NCI-H69 (cell line): ENCODE results near the gene NIM1K.
"Not testable (repeated sequence)": the region's sequence is repeated elsewhere in the genome, so short reads cannot be mapped to it uniquely, and the experiment has no call there.

ENCODE experiments used
- DNase-seq: peaks from one replicate; lab custom pipeline; 2025; lab: John Stamatoyannopoulos, UW

The NIM1K gene

DNA sequence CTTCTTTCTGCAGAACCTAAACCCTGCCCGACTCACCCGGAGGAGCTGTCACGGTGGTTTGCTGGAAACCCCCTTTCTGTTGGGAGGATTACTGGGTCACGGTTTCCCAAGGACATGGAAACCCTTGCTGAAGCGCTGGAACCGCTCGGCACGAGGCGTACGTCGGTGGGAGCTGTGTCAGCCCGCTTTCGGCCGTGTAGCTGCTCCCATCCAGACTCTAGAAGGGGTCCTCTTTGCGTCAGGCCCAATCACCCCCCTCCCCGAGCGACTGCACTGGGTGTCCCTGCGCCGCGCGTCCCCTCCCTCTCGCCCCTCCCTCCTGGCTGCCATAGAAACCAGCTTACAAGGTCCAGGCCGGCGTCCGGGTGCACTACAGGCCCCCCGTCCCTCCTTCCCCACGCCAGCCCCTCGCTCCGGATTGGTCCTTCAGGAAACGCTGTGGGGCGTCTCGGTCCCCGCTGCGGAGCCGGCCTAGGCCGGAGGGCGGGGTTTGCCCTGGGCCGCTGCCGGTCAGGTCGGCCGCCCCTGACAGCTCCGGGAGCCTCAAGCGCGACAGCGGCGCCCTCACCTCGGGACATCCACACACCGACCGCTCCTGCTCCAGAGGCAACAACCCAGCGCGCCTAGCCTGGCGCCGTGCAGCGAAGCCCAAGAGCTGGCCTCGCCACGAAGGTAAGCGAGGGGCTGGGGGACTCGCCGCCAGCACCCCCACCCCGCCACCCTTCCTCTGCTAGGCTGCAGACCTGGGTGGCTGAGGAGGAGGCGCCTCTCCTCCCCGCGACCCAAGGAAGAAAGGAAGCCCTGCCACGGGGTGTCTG is at the start of gene NIM1K:
Gene NIM1K, plus strand, starts transcription at position 486 of the 818 bp plus-strand sequence. CDS start 53,551 bp downstream, outside the sequence.
- DNase-seq, result peak; percentile 91

DNA sequence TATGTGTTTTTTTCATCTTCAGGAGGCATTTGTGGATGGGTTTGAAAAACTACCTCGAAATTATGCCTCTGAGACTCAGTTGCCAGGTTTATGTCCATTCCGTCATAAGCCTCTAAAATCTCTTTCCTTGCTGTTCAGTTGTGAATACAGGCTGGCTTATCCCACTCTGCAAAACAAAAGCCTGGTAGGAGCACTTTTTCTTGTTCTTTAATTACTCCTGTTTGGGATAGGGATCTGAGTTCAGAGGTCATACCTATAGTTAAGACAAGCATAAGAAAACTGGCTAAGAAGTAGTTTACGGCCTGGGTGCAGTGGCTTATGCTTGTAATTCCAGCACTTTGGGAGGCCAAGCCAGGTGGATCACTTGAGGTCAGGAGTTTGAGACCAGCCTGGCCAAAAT is 47.0 kb upstream of the NIM1K start:
- DNase-seq, result no peak

DNA sequence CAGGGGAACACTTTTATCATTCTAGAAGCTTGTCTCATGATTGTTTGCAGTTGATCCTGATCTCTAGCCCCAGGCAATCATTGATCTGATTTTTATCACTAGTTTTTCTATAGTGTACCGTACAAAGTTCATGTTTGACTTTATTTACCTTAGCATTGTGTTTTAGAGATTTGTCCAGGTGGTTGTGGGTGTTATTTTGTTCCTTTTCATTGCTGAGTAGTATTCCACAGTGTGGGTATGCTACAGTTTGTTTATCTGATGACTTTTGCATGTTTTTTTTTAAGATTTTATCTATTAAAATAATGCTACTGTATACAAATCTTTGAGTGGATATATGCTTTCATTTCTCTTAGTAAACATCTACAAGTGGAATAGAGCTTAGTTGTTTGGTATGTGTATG is 45.1 kb upstream of the NIM1K start:
- DNase-seq, result no peak

DNA sequence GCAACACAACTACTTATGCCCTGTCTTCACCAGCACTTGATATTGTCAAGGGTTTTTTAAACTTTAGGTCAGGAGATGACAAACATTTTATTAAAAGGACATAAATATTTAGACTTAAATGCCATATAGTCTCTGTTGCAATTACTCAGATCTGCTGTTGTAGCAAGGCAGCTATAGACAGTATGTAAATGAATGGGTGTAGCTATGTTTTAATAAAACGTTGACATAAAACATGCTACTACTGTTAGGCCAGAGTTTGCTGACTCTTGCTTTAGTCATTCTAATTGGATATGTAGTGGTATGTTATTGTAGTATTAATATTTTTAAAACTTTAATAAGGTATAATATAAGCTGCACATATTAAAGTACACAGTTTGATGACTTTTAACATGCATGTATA is 43.6 kb upstream of the NIM1K start:
- no peak for DNase-seq

DNA sequence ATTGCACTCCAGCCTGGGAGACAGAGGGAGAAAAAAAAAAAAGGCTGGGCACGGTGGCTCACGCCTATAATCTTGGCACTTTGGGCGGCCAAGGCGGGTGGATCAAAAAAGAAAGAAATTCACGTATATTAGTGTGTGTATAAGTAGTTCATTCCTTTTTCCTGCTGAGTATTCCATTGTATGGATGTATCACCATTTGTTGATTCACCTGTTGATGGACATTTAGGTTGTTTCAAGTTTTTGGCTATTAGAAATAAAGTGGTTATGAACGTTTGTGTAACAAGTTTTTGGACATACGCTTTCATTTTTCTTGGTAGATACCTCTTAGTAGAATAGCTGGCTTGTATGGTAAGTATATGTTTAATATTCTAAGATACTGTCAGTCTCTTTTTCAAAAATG is 42.8 kb upstream of the NIM1K start:
- DNase-seq, result no peak

DNA sequence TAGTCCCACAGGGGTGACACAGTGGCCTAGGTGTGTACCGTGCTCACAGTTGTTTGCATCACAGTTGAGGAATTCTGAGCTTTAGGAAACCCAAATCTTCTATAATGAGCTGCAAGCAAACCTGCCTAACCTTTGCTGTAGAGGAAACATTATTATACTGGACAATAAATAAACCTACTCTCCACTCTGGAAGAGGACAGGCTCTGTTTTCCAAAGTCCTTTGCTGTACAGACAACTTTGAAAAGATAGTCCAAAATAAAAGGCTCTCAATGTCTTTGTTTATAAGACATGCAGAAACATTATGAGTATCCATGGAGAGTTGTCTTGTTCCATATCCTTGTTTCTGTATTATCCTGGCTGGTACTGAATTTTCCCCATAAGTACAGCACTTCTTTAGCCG is 42.0 kb upstream of the NIM1K start:
- no peak for DNase-seq

DNA sequence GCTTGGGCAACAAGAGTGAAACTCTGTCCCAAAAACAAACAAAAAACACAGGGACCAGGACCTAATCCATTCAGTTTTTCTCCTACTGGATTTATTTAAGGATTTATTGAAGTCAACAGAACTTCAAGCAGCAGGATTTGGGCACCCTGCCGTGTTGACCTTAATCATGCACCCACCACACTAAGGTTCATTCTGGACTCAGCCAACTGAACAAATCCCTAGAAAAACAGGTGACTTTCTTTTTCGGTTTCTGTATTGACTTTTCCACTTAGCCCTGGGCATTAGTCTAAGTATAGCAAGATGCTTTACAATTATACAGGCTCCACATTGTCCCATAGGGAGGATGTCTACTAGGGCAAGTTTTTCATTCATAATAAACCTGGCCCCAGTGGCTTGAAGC is 41.3 kb upstream of the NIM1K start:
- DNase-seq, result no peak

DNA sequence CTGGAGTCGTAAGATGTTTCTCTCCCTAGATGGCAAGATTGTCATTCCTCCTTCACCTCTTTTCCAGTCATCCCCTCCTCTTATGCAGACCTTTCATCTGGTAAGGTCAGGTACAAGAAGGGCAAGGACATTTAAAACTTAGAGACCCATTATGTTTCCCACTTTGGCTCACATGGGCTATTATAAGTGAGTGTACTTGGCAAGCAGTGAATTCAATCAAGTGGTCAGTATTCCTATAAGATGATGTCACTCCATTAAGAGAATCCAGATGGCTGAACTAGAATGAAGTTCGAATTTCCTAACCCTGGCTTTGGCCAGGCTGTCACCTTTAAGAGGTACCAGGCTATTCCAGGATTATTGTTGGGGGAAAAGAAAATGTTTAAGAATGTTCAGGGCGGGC is 39.1 kb upstream of the NIM1K start:
- DNase-seq, result no peak

DNA sequence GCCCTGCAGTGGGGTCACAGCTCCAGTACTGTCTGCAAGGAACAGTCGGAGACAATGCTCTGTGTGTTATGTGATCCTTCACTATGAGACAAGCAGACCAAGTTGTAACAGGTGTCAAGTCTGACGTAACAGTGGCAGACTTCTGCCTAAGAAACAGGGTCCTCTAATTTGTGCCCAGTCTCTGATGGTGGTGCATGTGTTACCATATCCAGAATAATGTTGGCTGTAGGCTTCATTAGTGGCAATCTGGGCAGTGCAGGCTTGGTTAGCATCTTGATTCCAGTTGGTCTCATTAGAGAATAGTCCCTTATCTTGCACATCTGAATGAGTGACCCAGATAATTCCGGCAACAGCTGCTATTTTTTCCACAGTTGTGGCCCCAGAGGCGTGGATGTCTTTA is 37.6 kb upstream of the NIM1K start:
- no peak for DNase-seq

DNA sequence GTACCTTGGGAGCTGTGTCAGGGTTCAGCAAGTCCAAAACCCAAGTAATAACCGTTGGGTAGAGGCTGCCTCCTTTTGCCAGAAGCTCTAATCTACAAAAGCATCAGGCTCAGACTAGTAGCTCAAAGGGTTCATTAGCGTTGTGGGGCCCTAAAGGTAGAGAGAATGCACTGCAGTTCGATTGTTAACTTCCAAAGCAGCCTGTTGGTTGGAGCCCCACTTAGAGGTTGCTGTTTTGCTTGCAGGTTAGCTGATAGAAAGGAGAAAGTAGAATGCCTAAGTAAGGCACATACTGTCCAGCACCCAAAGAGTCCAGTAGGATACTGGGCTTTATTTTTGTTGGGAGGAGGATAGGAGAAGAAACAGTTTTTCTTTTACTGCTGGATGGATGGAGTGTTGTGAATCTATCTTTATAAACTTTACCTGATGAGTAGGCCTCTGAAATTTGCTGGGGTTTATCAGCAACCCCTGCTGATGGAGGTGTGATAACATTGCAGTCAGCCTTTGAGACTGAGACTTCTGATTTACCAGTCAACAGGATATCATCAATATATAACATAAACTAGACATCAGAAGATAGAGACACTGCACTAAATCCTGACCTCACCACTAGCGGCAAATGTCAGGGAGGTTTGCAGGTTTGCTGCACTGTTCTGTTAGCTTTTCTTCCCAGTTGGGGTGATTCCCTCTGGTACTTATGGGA is 36.5 kb upstream of the NIM1K start:
- DNase-seq, result no peak

DNA sequence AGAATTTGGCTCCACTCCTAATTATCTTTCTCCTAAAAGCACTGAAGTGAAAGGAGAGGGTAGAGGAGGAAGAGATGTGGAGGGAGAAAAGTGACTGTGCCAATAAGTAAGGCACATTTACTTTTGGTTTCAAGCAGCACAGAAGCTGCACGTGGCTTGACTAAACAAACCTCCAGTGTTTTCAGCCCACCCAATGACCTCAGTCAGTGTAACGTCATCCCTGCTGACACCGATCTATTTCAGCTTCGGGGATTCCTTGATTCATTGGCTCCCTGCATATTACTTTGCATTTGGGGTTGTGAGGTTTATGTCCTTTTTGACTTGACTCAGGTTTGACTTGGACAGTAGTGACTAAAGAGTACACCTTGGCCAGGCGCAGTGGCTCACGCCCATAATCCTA is 35.6 kb upstream of the NIM1K start:
- DNase-seq, result no peak

DNA sequence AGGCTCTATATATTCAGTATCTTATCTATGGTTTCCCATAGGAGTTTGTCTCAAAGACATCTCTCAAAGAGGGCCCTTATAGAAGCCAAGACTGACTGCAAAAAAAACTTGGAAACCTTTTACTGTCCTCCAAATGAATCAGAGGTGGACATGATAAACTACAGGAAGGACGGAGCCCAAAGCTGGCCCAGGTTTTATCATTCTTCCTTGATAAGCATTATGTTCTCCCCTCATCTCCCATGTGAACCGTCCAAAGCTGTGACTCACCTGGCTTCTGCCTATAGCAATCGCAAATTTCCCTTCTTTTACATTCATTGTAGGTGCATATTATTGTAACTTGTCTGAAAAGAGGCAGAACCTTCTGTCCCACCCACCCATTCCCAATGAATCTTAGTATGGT is 35.0 kb upstream of the NIM1K start:
- DNase-seq, result no peak

DNA sequence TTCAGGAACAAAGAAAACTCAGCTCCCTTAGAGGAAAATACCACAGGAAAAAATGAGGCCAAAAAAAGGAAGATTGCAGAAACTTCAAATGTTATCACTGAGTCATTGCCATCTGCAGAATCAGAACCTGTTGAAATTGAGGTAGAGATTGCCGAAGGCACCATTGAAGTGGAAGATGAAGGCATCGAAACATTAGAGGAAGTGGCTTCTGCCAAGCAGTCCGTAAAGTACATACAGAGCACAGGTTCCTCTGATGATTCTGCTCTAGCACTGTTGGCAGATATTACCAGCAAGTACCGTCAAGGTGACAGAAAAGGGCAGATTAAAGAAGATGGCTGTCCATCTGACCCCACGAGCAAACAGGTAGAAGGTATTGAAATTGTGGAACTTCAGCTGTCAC is 30.8 kb upstream of the NIM1K start:
- no peak for DNase-seq

DNA sequence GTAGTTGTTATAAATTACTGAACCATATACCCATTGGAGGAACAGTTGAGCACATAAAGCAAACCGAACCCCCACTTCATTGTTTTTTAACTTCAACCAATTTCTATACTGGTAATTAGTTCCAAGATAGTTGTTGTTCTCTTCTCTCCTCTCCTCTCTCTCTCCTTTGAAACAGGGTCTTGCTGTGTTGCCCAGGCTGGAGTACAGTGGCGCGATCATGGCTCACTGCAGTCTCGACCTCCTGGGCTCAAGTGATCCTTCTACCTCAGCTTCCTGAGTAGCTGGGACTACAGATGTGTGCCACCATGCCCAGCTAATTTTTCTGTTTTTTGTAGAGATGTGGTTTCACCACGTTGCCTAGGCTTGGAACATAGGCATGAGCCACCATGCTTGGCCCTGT is 27.2 kb upstream of the NIM1K start:
- not testable (repeated sequence) for DNase-seq

DNA sequence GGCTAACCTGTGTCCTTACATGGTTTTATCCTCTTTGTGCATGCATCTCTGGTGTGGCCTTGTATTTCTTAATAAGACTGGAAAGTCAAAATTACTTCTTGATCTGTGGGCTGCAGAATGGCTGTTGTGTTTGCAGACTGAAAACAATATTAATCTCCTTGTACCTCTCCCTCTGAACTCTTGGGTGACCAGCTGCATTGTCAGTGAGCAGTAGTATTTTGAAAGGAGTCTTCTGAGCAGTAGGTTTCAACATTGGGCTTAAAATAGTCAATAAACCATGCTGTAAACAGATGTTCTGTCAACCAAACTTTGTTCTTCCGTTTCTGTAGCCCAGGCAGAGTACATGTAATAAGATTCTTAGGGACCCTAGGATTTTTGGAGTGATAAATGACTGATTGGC is 26.7 kb upstream of the NIM1K start:
- no peak for DNase-seq

DNA sequence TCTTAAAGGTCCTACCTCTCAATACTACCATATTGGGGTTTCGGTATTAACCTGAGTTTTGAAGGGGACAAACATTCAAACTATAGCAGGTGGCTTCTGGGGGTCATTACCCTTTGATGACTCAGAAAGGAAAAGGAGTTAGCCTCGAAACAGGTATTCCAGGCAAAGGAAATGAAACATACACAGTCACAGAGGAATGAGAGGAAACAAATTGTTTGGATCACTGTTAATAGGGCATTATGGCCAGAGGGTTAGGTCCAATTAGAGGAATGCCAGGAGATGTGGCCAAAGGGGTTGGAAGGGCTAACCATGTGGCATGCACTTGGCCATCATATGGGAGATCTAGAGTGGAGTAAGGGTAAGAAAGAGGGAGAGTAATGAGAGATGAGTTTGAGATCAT is 23.9 kb upstream of the NIM1K start:
- DNase-seq, result no peak

DNA sequence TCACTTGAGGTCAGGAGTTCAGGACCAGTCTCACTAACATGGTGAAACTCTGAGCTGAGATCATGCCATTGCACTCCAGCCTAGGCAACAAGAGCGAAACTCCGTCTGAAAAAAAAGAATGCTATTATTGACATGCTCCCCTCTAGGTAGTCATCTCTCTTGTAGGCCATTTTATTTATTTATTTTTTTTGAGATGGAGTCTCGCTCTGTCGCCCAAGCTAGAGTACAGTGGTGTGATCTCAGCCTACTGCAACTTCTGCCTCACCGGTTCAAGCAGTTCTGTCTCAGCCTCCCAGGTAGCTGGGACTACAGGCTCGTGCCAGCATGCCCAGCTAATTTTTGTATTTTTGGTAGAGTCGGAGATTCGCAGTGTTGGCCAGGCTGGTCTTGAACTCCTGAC is 20.6 kb upstream of the NIM1K start:
- DNase-seq, result no peak

DNA sequence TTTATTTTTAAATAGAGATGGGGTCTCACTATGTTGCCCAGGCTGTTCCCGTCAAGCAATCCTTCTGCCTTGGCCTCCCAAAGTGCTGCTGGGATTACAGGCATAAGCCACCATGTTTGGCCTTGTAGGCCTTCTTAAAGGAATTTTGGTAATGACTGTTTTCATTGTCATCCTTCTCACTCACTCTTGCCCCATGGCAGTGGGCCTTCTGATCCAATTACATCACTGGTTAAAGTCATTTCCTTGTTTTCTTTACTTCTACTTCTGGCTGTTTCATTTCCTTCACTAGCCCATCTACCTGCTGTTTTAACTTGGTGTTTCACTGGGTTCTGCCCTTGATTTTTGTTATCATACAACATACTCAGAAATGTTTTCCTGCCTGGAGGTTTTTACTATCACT is 20.1 kb upstream of the NIM1K start:
- no peak for DNase-seq

DNA sequence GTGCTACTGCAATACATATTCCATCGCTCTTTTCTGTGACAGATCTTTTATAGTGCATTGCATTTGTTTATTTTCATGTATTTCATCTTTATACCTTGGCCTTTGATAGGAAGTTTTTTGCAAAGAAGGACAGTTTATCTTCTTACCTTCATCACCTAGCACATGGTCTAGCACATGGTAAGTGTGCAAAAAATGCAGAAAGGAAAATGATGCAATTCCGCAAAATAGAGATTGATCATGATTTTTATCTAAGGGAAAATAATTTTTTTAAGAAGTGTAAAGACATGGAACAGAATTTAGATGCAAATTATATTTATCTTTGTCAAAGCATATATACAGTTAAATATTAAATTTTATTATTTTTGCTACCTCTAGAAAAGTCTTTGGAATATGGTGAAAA is 19.2 kb upstream of the NIM1K start:
- DNase-seq, result no peak

DNA sequence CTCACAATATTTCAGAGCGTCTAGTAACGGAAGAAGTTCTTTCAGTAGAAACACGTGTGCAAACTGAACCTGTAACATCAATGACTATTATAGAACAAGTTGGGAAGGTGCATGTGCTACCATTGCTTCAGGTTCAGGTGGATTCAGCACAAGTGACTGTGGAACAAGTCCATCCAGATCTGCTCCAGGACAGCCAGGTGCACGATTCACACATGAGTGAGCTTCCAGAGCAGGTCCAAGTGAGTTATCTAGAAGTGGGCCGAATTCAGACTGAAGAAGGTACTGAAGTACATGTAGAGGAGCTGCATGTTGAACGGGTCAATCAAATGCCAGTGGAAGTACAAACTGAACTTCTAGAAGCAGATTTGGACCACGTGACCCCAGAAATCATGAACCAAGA is 17.4 kb upstream of the NIM1K start:
- no peak for DNase-seq

DNA sequence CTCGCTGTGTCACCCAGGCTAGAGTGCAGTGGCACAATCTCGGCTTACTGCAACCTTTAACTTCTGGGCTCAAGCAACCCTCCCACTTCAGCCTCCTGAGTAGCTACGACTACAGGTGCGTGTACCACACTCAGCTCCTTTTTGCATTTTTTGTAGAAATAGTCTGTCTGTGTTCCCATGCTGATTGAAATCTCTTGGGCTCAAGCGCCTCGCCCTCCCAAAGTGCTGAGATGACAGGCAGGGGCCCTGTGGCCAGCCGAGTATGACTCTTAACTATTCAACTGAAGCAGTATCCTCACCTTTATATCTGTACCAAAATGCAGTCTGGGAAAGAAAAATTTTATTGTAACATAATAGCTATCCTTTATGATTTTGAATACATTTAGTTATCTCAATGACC is 12.2 kb upstream of the NIM1K start:
- no peak for DNase-seq

DNA sequence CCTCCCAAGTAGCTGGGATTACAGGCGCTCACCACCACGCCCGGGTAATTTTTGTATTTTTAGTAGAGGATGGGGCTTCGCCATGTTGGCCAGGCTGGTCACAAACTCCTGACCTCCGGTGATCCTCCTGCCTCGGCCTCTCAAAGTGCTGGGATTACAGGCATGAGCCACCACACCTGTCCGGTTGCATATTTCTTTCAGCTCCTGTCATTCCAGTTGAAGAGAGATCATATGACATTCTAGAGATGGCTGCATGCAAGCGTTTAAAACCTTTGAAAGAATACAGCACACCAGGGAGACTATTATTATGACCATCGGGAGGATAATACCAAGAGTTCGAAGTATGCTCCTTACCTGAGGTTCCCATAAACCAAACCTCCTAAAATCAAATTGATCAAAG is 9.6 kb upstream of the NIM1K start:
- DNase-seq, result no peak

DNA sequence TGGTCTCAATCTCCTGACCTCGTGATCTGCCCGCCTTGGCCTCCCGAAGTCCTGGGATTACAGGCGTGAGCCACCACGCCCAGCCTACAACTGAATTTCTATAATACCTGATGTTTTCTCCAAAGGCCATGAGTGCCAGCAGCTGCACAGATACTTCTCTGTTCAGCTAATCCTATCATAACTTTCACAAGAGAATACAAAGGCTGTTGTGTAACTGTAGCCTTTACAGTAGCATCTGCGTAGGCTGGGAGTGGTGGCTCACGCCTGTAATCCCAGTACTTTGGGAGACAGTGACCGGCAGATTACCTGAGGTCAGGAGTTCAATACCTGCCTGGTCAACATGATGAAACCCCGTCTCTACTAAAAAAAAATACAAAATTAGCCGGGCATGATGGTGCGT is 8.9 kb upstream of the NIM1K start:
- DNase-seq, result not testable (repeated sequence)
